ENCODE measurements around the gene CBFA2T3.

The CBFA2T3 gene

GRCh38 chr16:88995194-88995593, 18.2 kb upstream of the CBFA2T3 start:
- DNase-seq: no peak

- no peak for DNase-seq
Observed at GRCh38 chr16:88994695-88995094, 17.7 kb upstream of the CBFA2T3 start.

GRCh38 chr16:88993946-88994600, 17.1 kb upstream of the CBFA2T3 start:
- DNase-seq: no peak

- DNase-seq: no peak
Observed at GRCh38 chr16:88993166-88993761, 16.3 kb upstream of the CBFA2T3 start.

GRCh38 chr16:88992351-88993165, 15.6 kb upstream of the CBFA2T3 start:
- no peak for DNase-seq

GRCh38 chr16:88991813-88992350, 14.9 kb upstream of the CBFA2T3 start:
- DNase-seq: no peak

- DNase-seq: no peak
Observed at GRCh38 chr16:88989852-88990547, 13.0 kb upstream of the CBFA2T3 start.

- DNase-seq: no peak
Observed at GRCh38 chr16:88988980-88989811, 12.2 kb upstream of the CBFA2T3 start.

GRCh38 chr16:88985521-88985920, 8.5 kb upstream of the CBFA2T3 start:
- no peak for DNase-seq

GRCh38 chr16:88983771-88984687, 7.0 kb upstream of the CBFA2T3 start:
- no peak for DNase-seq

GRCh38 chr16:88983165-88983564, 6.2 kb upstream of the CBFA2T3 start:
- no peak for DNase-seq

GRCh38 chr16:88982286-88983084, 5.5 kb upstream of the CBFA2T3 start:
- DNase-seq: no peak

- DNase-seq: no peak
Observed at GRCh38 chr16:88979353-88980015, 2.5 kb upstream of the CBFA2T3 start.

GRCh38 chr16:88978608-88979346, 1.8 kb upstream of the CBFA2T3 start:
- no peak for DNase-seq

GRCh38 chr16:88977812-88978607, 1.0 kb upstream of the CBFA2T3 start:
- DNase-seq: no peak

GRCh38 chr16:88976366-88977017, 515 bp downstream of the CBFA2T3 start:
- DNase-seq: no peak

- DNase-seq: no peak
Observed at GRCh38 chr16:88975511-88976061, 1.4 kb downstream of the CBFA2T3 start.
